NCI-H526 treated with DMSO at 0.1 percent for 48 hours (cell line): Measurements from ENCODE around the gene C19orf12.

Experiments
- DNase-seq: peaks from one replicate; lab custom pipeline; 2025; lab: John Stamatoyannopoulos, UW

Gene C19orf12

DNA sequence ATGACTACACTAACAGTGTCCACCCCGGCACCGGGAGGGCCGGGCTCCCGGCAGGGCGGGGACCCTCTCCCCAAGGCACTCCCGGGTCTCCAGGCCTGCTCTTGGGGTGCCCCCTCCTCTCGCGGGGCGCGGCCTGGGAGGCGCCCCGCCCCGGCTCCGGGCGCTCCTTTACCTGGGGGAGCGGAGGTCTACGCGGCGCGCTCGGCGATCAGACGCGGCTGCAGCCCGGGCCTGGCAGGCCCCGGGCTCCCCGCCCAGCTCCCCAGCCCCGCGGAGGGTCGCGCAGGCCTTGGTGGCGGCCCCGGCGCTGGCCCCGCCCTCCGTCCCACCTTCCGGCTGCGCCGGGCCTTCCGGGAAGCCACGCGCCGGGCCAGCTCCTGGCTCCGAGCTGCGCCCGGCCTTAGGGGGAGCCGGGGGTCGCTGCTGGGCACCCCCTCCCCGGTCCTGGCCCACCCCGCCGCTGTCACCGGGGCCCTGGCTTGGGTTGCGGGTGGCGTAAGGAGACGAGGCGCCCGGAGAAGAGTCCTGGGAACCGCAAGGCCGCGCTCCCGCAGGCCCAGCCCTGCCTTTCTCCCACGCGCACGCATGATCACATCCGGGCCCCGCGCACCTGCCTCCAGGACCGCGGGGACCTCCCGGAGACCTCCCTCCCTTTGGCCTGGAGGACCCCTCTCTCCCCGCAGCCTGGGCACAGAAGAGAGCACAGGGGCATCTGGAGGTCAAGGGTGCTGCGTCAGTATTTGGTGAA, at the start of gene C19orf12:
TSS of gene C19orf12 (minus strand) at position 309 of the 748 bp plus-strand sequence. CDS start 6,848 bp downstream, outside the sequence.
- peak; percentile 18 for DNase-seq

DNA sequence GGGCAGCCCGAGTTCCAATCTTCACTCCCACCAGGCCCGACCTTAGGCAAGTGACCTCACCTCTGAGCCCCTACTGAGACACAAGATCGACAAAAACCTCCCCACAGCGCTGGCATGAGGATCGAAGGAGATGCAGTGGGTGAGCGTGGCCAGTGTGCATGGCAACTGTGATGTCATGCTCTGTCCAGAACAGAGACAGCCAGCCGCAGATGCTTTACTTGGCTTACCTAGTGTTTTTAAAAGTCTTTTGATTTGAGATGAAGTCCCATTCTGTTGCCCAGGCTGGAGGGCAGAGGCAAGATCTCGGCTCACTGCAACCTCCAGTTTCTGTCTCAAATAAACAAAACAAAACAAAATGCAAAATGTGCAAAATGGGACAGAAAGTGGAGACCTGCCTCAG, 49.3 kb upstream of the C19orf12 start:
- no peak for DNase-seq

DNA sequence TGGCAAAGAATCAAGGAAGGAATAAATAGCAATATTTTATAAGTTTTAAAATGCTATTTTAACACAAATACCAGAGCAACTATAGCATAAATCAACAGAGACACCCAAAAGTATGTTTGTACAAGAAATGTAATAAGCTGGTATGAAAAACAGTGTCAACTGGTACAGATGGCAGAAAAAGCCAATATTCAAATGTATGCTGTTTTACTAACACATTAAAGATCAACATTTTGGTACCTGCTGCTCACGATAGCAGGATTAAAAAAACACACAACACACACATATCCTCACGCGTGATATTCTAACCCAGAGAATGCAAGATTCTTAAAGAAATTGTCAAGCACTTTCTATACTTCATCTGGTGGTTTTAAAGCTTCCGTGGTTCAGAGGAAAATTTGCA, 48.1 kb upstream of the C19orf12 start:
- no peak for DNase-seq

DNA sequence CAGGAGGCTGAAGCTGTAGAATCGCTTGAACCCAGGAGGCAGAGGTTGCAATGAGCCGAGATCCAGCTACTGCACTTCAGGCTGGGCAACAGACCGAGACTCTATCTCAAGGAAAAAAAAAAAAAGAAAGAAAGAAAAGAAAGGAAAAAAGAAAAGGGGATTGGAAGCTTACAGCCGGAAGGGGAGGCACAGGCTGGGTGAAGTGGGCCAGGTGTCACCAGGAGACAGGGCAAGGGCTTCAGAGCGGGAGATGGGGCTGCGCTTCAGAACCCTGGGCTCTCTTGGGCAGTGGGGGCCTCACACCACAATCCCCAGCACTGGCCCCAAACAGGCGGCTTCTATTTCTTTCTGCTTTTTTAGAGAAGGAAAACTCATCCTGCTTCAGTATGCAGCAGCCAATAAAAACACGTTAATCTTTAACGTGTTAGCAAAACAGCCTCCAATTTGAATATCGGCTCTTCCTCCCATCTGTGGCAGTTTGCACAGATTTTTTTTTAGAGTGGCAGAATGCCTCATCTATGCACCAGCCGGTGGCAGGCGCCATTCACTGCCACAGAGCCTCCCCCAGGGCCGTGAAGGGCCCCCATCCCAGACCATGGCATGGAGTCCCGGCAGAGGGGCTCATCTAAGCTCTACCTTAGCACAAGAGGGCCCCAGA, 46.6 kb upstream of the C19orf12 start:
- no peak for DNase-seq

- no peak for DNase-seq
These were observed 45.9 kb upstream of the C19orf12 start for GRCh38 chr19:29760752-29761502.

- no peak for DNase-seq
These were observed 44.3 kb upstream of the C19orf12 start for GRCh38 chr19:29759359-29759758.

- no peak for DNase-seq
These were observed 43.8 kb upstream of the C19orf12 start for GRCh38 chr19:29758863-29759262.

DNA sequence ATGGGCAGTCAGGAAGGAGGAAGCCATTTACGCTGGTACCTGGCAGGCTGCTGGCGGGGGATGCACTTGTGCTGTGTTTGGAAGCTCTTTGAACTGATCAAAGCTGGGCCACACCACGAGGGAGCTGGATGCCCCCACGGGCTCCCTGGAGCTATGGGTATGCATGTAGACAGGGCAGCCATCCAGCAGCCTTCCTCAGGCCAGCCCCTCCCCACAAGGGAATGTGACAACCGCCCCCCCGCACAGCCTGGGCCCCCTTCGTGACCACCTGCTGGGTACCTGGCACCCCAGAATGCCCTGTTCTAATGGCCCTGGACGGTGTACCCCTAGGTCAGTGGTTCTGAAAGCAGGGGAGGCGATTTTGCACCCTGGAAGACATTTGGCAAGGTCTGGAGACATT, 42.5 kb upstream of the C19orf12 start:
- DNase-seq: no peak

GRCh38 chr19:29753934-29754305, 38.9 kb upstream of the C19orf12 start:
- no peak for DNase-seq

DNA sequence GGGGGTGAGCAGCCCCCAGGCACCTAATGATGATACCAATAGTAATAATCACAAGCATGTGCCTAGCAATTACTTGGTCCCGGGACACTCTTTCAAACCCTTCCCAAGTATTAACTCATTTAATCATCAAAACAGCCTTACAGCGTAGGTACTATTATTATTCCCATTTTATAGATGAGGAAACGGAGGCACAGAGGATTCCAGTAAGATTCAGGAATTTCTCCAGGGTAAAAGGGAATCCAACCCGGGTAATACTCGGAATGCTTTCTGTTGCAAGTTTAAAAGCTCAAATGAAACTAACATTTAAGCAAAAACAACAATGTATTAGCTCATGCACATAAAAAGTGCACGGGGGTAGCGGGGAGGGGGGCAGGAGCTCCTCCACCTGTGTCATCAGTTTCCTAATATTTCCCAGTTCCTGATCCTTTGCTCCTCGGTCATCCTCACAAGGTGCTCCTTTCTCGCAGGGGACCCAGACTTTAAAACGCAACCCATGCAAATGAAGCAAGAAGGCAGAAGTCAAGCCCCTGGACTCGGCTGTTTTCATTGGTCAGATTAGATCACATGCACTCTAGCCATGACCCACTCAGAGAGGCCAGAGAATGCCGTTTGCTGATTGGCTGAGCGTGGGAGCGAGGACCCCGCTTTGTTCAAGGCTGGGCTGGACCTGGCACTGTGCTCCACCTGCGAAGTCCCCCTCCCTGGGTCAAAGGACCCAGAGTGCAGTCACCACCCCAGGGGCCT, 38.3 kb upstream of the C19orf12 start:
- no peak for DNase-seq

DNA sequence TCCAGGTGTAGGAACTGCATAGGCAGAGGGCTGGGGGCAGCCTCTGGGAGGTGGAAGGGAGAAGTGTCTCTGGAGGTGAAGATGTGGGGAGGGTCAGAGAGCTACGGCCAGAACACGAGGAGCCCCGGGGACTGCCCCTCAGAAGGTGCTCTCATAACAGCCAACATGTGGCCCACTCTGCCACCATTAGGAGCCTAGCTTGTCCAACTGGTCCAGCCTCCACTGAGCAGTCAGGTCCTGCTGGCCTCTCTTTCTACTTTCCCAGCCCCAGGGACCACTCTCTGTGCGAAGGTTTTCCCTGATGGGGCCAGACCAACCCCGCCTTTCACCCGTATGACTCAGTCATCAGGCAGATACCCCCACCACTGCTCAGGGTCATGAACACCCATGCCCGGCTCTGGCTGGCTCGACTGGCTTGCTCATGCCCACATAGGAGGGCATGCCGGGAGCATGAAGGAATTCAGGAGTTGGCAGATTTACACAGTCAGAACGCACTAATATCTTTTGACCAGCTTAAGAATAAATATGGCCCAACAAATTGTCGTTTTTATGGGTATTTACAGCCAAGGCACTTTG, 37.5 kb upstream of the C19orf12 start:
- DNase-seq: no peak

DNA sequence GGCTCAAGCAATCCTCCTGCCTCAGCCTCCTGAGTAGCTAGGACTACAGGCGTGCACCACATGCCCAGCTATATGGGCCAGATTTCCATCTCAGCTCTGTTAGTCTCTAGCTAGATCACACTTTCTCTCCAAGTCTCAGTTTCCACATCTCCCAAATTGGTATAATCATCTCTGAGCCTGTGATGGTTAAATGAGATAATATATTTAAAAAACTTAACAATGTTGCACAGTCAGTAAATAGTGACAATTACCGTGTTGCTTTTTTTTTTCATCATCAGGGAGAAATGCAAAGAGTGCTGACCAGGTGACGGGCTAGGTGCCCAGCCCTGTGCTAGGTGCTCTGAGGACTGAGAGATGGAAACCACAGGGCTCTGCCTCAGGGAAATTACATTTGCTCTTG, 36.9 kb upstream of the C19orf12 start:
- no peak for DNase-seq

DNA sequence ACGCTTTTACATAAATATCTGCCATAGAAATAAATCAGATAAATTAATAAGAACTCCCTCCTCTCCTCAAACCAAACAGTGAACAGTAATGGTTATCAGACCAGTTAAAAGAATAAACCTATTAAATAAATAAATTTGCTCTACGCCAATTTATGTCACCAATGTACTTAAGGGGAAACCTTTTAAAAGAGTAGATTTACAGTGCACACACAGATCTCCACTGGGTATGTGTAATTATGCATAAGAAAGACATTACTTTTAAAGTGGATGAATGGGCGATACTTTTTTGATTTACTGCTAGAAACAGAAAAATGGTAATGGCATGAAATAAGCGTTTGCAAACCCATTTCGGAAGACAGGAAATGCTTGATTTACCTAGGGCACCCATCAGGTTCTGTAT, 34.9 kb upstream of the C19orf12 start:
- no peak for DNase-seq

GRCh38 chr19:29748996-29749849, 34.2 kb upstream of the C19orf12 start:
- DNase-seq: no peak

DNA sequence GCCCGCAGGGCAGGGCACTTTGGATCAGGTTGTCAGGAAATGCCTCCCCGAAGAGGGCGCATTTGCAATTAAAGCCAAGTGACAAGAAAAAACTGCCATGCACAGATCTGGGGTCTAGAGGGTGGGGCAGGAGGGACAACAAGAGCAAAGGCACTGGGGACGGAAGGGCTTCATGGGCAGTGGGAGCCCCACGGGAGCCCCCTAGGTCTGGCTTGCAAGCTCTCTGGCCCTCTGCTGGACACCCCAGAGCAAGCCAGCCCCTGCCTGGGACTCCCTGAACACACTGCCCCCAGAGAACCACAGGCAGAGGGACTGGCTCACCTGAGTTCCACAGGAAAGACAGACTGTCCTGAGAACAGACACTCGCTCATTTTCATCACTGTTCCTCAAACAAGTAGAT, 30.2 kb upstream of the C19orf12 start:
- no peak for DNase-seq

GRCh38 chr19:29743681-29744080, 28.6 kb upstream of the C19orf12 start:
- DNase-seq: no peak

DNA sequence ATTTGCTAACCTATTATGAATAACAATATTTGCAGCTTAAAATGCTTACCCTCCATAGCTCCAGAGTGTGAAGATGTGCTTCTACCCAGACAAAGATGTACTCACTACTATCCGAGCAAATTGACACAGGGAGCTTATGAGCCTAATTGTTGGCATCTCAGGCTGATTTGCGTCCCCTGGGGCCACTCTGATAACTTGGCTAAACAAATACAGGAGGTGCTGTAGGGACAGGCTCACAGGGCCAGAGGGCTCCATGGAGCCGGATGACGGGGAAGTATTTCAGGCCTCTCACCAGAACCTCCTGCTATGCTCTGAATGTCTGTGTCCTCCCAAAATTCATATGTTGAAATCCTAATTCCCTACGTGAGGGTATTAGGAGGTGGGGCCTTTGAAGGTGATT, 26.7 kb upstream of the C19orf12 start:
- DNase-seq: peak; percentile 75

- DNase-seq: no peak
These were observed 26.2 kb upstream of the C19orf12 start for GRCh38 chr19:29741226-29741625.

DNA sequence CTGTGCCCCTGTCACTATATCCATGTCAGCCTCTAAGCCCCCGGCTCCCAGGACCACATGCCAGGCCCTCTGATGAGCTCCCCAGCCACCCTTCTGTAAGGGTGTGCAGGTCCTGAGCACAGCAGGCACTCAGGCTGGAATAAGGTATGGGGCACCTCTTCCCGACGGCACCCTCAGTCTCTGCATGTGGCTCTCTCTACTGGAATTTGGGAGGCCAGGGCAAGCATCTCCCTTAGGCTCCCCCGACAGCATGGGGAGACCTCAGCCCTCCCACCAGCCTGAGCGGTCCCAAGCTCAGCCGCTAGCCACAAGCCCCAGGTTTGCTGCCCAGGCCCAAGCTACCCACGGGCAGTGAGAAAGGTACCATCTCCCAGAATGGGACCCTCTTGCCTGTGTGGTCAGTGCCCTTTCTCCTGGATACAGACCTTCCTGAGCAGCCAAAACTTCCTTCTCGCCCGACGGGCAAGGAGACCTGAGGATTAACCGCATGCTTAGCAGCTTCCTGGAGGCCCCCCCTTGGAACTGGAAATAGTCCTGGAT, 22.5 kb upstream of the C19orf12 start:
- no peak for DNase-seq

DNA sequence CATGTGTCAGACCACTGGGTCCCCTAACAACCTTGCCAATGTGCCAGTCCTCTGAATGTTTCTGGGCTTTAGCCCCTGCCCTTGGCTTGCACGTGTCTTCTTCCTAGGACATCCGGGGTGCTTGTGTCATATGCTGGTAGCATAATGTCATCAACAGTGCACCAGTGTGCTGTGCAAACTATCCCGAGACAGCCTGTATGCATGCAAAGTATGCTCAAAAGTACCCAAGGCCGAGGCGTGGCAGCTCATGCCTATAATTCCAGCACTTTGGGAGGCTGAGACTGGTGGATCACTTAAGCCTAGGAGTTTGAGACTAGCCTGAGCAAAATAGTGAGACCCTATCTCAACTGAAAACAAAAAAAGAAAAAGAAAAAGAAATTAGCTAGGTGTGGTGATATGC, 20.8 kb upstream of the C19orf12 start:
- DNase-seq: no peak
